ENCODE measurements around the gene TBC1D22A. TPM values are rescaled to one million over a fixed set of nuclear protein-coding genes. Genes with fewer than 3 reads are reported as not detected.
A peak's percentile ranks its signal among the peaks of the same experiment; 100 is the strongest.

The TBC1D22A gene
- total RNA-seq, 1 experiment from 2014 or later = 26.0 TPM

- BruUV-seq (replicated peaks) = no TSS peak
- H3K27ac Mint-ChIP-seq (ENCODE audit: low read depth, unreplicated experiment) = peak overlapping the region; percentile 100
- TF ChIP-seq CTCF (IDR thresholded peaks at IDR 0.05; ENCODE audit: unreplicated experiment) = no peak
- ChIA-PET CTCF (interaction anchor here (0.6 to 4.1 kb wide), 7 partner anchors 11 to 394 kb away, joined by 3 to 32 read pairs (median 4); no protein-coding TSS in a partner anchor), POLR2A (interaction anchor here (0.6 to 5.1 kb wide), 28 partner anchors 9 to 1510 kb away, joined by 3 to 109 read pairs (median 4); no protein-coding TSS in a partner anchor)
- DNase-seq (ENCODE audit: unreplicated experiment) = no peak
- H3K4me1 Mint-ChIP-seq (ENCODE audit: insufficient read depth, unreplicated experiment) = peaks cover 35% of the 10 kb centered on the region
- peak overlapping the region; percentile 99 for H3K4me3 Mint-ChIP-seq (ENCODE audit: unreplicated experiment)
- no peaks in the 10 kb centered on the region for H3K27me3 Mint-ChIP-seq (ENCODE audit: insufficient read depth, unreplicated experiment)
- intact Hi-C loops (cut with micrococcal nuclease) = loop anchor here (5.0 kb wide), 1 partner anchor 201 kb away; no protein-coding TSS in a partner anchor
- H3K9me3 Mint-ChIP-seq (ENCODE audit: unreplicated experiment) = no peaks in the 10 kb centered on the region
- H3K36me3 Mint-ChIP-seq (ENCODE audit: insufficient read depth, unreplicated experiment) = peaks cover 24% of the 10 kb centered on the region
These were observed 728 bp downstream of the TBC1D22A start for GRCh38 chr22:46763051-46763705.

- TF ChIP-seq CTCF (IDR thresholded peaks at IDR 0.05; ENCODE audit: unreplicated experiment) = no peak
- H3K4me1 Mint-ChIP-seq (ENCODE audit: insufficient read depth, unreplicated experiment) = peaks cover 28% of the 10 kb centered on the region
- intact Hi-C loops (cut with micrococcal nuclease) = loop anchor here (5.0 kb wide), 1 partner anchor 202 kb away; no protein-coding TSS in a partner anchor
- no peaks in the 10 kb centered on the region for H3K27me3 Mint-ChIP-seq (ENCODE audit: insufficient read depth, unreplicated experiment)
- TSS peak; percentile 25 for BruUV-seq (replicated peaks)
- H3K9me3 Mint-ChIP-seq (ENCODE audit: unreplicated experiment) = no peaks in the 10 kb centered on the region
- H3K36me3 Mint-ChIP-seq (ENCODE audit: insufficient read depth, unreplicated experiment) = peaks cover 24% of the 10 kb centered on the region
- H3K4me3 Mint-ChIP-seq (ENCODE audit: unreplicated experiment) = peak overlapping the region; percentile 99
- DNase-seq (ENCODE audit: unreplicated experiment) = no peak
- H3K27ac Mint-ChIP-seq (ENCODE audit: low read depth, unreplicated experiment) = no peak overlapping the region
- ChIA-PET CTCF (interaction anchor here (1.0 to 4.1 kb wide), 3 partner anchors 38 to 201 kb away, joined by 3 to 32 read pairs (median 5); no protein-coding TSS in a partner anchor), POLR2A (interaction anchor here (1.4 to 5.1 kb wide), 5 partner anchors 9 to 201 kb away, joined by 3 to 109 read pairs (median 8); no protein-coding TSS in a partner anchor)
These were observed 1.8 kb downstream of the TBC1D22A start for GRCh38 chr22:46764140-46764680.

- no TSS peak for BruUV-seq (replicated peaks)
- H3K4me1 Mint-ChIP-seq (ENCODE audit: insufficient read depth, unreplicated experiment) = peaks cover 34% of the 10 kb centered on the region
- intact Hi-C loops (cut with micrococcal nuclease) = loop anchor here (5.0 kb wide), 1 partner anchor 203 kb away; no protein-coding TSS in a partner anchor
These were observed 2.5 kb downstream of the TBC1D22A start for GRCh38 chr22:46764779-46765485.

More at GRCh38 chr22:46764779-46765485, 2.5 kb downstream of the TBC1D22A start:
- Mint-ChIP-seq H3K9me3 (ENCODE audit: unreplicated experiment) (no peaks in the 10 kb centered on the region), H3K4me3 (ENCODE audit: unreplicated experiment) (no peak overlapping the region), H3K27ac (ENCODE audit: low read depth, unreplicated experiment) (no peak overlapping the region), H3K36me3 (ENCODE audit: insufficient read depth, unreplicated experiment) (peaks cover 24% of the 10 kb centered on the region), H3K27me3 (ENCODE audit: insufficient read depth, unreplicated experiment) (no peaks in the 10 kb centered on the region)
- no peak for TF ChIP-seq CTCF (IDR thresholded peaks at IDR 0.05; ENCODE audit: unreplicated experiment)
- ChIA-PET POLR2A (interaction anchor here (0.6 to 5.1 kb wide), 5 partner anchors 8 to 62 kb away, joined by 3 to 109 read pairs (median 4); no protein-coding TSS in a partner anchor), CTCF (interaction anchor here (0.8 to 1.2 kb wide), 3 partner anchors 9 to 201 kb away, joined by 3 to 5 read pairs (median 4); no protein-coding TSS in a partner anchor)
- no peak for DNase-seq (ENCODE audit: unreplicated experiment)
